ENCODE measurements around the gene ATP5F1C. TPM values are rescaled to one million over a fixed set of nuclear protein-coding genes. Genes with fewer than 3 reads are reported as not detected.

The ATP5F1C gene
- total RNA-seq, 3 donors from 2014 or later: 224 to 245 (median 224) TPM

DNA sequence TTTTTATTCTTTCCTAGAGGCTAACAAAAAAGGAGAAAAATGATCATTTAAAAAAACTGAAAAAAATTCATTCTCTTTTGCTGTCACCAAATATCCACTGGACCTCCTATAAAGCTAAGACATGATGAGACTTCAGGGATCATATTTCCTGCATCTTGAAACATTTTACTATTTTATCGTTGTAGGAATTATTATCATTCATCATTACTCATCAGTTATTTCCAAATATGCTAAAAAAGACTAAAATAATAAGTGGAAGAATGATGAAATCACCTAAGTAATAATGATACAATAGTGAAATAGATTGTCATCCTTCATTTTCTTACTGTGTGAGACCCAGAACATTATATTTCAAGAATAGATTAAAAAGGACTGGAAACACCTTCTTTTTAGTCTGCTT is 58.6 kb downstream of the ATP5F1C start:
- H3K27me3 ChIP-seq: no peaks in the 10 kb centered on the region
- intact Hi-C loops (cut with DNase I; ENCODE audit: low total_unique reads): loop anchor here (5.0 kb wide), 1 partner anchor 876 kb away; no protein-coding TSS in a partner anchor
- TF ChIP-seq, protein P1, sequence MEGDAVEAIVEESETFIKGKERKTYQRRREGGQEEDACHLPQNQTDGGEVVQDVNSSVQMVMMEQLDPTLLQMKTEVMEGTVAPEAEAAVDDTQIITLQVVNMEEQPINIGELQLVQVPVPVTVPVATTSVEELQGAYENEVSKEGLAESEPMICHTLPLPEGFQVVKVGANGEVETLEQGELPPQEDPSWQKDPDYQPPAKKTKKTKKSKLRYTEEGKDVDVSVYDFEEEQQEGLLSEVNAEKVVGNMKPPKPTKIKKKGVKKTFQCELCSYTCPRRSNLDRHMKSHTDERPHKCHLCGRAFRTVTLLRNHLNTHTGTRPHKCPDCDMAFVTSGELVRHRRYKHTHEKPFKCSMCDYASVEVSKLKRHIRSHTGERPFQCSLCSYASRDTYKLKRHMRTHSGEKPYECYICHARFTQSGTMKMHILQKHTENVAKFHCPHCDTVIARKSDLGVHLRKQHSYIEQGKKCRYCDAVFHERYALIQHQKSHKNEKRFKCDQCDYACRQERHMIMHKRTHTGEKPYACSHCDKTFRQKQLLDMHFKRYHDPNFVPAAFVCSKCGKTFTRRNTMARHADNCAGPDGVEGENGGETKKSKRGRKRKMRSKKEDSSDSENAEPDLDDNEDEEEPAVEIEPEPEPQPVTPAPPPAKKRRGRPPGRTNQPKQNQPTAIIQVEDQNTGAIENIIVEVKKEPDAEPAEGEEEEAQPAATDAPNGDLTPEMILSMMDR (IDR thresholded peaks at IDR 0.05): no peak
- TF ChIP-seq POLR2AphosphoS5 (IDR thresholded peaks at IDR 0.05) (no peak), POLR2A (IDR thresholded peaks at IDR 0.05) (no peak)

DNA sequence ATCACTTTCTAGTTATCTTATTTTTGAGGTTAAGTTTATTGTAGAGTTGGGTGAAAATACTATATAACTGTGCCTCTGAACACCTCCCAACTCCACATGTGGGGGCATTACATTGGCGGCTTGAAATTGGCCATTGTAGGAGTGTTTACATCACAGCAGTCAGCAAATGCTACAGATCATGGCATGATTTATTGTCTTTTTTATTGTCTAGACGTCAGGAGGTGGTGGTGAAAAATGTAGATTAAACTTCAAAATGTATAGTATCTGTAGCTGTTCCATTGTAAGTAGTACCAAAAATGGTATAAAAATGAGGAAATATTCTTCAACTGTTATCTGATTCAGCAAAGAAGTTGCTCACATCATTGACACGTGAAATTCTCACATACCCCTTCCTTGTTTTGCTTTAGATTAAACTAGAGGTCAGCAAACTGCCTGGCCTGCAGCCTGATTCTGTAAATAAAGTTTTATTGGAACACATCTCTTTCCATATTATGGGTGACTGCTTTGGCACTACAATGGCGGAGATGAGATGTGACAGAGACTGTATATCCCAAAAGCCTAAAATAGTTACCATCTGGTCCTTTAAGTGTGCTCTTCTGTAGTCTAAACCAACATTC is 65.4 kb downstream of the ATP5F1C start:
- no peak overlapping the region for H3K27ac ChIP-seq
- no peaks in the 10 kb centered on the region for H3K36me3 ChIP-seq
- DNase-seq (ENCODE audit: low spot score in 2 of 2): no peak
- no peaks in the 10 kb centered on the region for H3K9me3 ChIP-seq
- H3K4me1 ChIP-seq: no peaks in the 10 kb centered on the region
- H3K4me3 ChIP-seq: no peak overlapping the region
- TF ChIP-seq, protein P1 (IDR thresholded peaks at IDR 0.05): no peak
- TF ChIP-seq POLR2A (IDR thresholded peaks at IDR 0.05) (no peak), POLR2AphosphoS5 (IDR thresholded peaks at IDR 0.05) (no peak)
- intact Hi-C loops (cut with DNase I; ENCODE audit: low total_unique reads): no loop called here
- H3K27me3 ChIP-seq: no peaks in the 10 kb centered on the region

More for the DNA sequence above, 58.6 kb downstream of the ATP5F1C start:
- Histone ChIP-seq H3K36me3 (no peaks in the 10 kb centered on the region), H3K27ac (no peak overlapping the region), H3K4me3 (no peak overlapping the region), H3K9me3 (no peaks in the 10 kb centered on the region), H3K4me1 (no peaks in the 10 kb centered on the region)
- no peak for DNase-seq (ENCODE audit: low spot score in 2 of 2)

DNA sequence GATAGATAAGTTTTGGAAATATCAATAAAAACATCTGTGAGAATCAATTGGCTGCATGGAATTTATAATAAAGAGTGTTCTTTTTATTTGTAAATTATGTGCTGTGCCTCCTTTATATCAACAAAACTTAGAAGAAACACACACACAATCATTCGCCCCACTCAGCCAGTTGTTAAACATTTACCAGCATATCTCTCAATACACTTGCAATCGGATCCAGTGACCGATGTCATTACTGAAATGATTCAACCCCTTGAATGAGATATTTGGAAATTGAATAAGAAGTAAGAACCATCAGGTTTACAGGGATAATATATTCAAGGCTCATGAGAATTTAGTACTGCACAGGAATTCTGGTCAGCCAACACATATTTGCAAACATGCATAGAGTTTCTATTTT is 65.9 kb downstream of the ATP5F1C start:
- intact Hi-C loops (cut with DNase I; ENCODE audit: low total_unique reads): no loop called here
- no peaks in the 10 kb centered on the region for H3K9me3 ChIP-seq
- no peak for DNase-seq (ENCODE audit: low spot score in 2 of 2)

DNA sequence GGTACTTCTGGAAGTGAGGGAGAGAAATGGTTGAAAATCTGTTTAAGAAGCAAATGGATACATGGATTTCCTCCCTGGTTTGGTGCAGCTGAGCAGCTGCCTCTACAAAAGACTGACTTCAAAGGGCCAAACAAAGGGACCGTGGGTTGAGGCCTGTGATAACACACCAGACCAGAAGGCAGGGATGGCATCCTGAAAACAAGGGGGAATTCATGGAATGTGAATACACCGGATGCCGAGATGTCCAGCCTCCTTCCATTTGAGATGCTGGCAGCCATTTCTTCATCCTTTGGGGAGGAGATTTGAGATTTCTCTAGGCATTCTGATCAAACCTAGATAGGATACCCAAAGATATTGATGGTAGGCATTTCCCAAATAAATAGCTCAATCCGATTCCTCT is 67.2 kb downstream of the ATP5F1C start:
- intact Hi-C loops (cut with DNase I; ENCODE audit: low total_unique reads): no loop called here
- no peak for DNase-seq (ENCODE audit: low spot score in 2 of 2)
- TF ChIP-seq, protein P1 (IDR thresholded peaks at IDR 0.05): no peak
- TF ChIP-seq POLR2AphosphoS5 (IDR thresholded peaks at IDR 0.05) (no peak), POLR2A (IDR thresholded peaks at IDR 0.05) (no peak)

More for the DNA sequence above, 65.9 kb downstream of the ATP5F1C start:
- no peaks in the 10 kb centered on the region for H3K27me3 ChIP-seq
- no peak overlapping the region for H3K4me3 ChIP-seq
- no peaks in the 10 kb centered on the region for H3K4me1 ChIP-seq
- no peaks in the 10 kb centered on the region for H3K36me3 ChIP-seq
- H3K27ac ChIP-seq: no peak overlapping the region
- TF ChIP-seq, protein P1 (IDR thresholded peaks at IDR 0.05): no peak
- TF ChIP-seq POLR2AphosphoS5 (IDR thresholded peaks at IDR 0.05) (no peak), POLR2A (IDR thresholded peaks at IDR 0.05) (no peak)

DNA sequence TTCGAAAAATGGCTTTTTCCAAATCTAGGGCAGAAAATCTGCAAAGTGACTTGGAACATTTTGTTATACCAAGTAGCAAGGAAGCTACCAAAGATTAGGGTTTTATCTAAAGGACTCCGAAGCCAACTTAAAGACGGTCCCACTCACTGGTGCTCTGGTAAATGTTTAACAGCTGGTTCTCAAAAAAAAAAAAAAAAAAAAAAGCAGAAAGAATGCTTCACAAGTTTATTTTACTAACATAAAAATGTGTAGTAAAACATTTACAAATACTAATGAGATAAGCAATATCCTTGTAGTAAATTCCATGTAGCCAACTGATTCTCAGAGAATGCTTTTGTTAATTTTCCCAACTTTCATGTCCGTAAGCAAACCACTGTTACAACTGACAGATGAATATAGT is 68.7 kb downstream of the ATP5F1C start:
- Histone ChIP-seq H3K9me3 (peaks cover 11 to 15% of the 10 kb centered on the region in 2 donors), H3K4me1 (no peaks in the 10 kb centered on the region), H3K27ac (no peak overlapping the region), H3K36me3 (no peaks in the 10 kb centered on the region), H3K4me3 (no peak overlapping the region), H3K27me3 (no peaks in the 10 kb centered on the region)
- intact Hi-C loops (cut with DNase I; ENCODE audit: low total_unique reads): loop anchor here (2.0 kb wide), 1 partner anchor 56 kb away; no protein-coding TSS in a partner anchor
- no peak for DNase-seq (ENCODE audit: low spot score in 2 of 2)
- TF ChIP-seq POLR2AphosphoS5 (IDR thresholded peaks at IDR 0.05): no peak
- no peak for TF ChIP-seq POLR2A (IDR thresholded peaks at IDR 0.05)
- TF ChIP-seq, protein P1 (IDR thresholded peaks at IDR 0.05): no peak

More for the DNA sequence above, 67.2 kb downstream of the ATP5F1C start:
- peaks cover 0 to under 1% of the 10 kb centered on the region in 2 donors for H3K9me3 ChIP-seq
- no peaks in the 10 kb centered on the region for H3K27me3 ChIP-seq
- H3K27ac ChIP-seq: no peak overlapping the region
- H3K36me3 ChIP-seq: no peaks in the 10 kb centered on the region
- H3K4me1 ChIP-seq: no peaks in the 10 kb centered on the region
- no peak overlapping the region for H3K4me3 ChIP-seq

Data from breast epithelium (tissue), 4 donors.